ENCODE measurements around the gene DCDC2.
A peak's percentile ranks its signal among the peaks of the same experiment; 100 is the strongest.

The DCDC2 gene

GRCh38 chr6:24229696-24230405, 128.0 kb downstream of the DCDC2 start:
- no peak overlapping the region for H2AFZ ChIP-seq (ENCODE audit: low read length)
- H4K8ac ChIP-seq (ENCODE audit: low read depth, low read length) = no peak overlapping the region
- no peaks in the 10 kb centered on the region for H3K79me1 ChIP-seq (ENCODE audit: low read depth, low read length)
- no peak overlapping the region for H3K4ac ChIP-seq (ENCODE audit: low read length)
- no peaks in the 10 kb centered on the region for H3K9me3 ChIP-seq (replicated peaks in 1 of 2; ENCODE audit: control insufficient read depth in 2 of 2, insufficient read depth in 1 of 2, low read depth in 1 of 2, low read length in 2 of 2)
- H3K4me2 ChIP-seq (ENCODE audit: insufficient read depth, low read length, poor library complexity, severe bottlenecking) = no peak overlapping the region
- DNase-seq (ENCODE audit: low spot score) = no peak
- no CpG with 5 or more reads among the region's 3 CpGs for WGBS, 2 donors (ENCODE audit: extremely low coverage in 2 of 2, insufficient read length in 2 of 2, insufficient replicate concordance in 1 of 2)
- no peak overlapping the region for H2BK15ac ChIP-seq (ENCODE audit: low read length)
- no peak overlapping the region for H2BK120ac ChIP-seq (ENCODE audit: low read depth, low read length)
- H3K36me3 ChIP-seq (replicated peaks in 1 of 2; ENCODE audit: control insufficient read depth in 2 of 2, insufficient read depth in 2 of 2, low read length in 2 of 2) = no peaks in the 10 kb centered on the region
- no peak overlapping the region for H3K27ac ChIP-seq (replicated peaks; ENCODE audit: low read length)
- no peak overlapping the region for H3K23ac ChIP-seq (ENCODE audit: low read depth, low read length, poor library complexity)
- H3K14ac ChIP-seq (ENCODE audit: low read length) = no peak overlapping the region
- no peak overlapping the region for H4K91ac ChIP-seq (ENCODE audit: low read depth, low read length, poor library complexity)
- H3K4me1 ChIP-seq (ENCODE audit: control insufficient read depth in 2 of 2, insufficient read depth in 1 of 2, low read depth in 1 of 2, low read length in 2 of 2) = peaks cover 2 to 8% of the 10 kb centered on the region in 2 donors
- H2BK5ac ChIP-seq (ENCODE audit: low read length) = no peak overlapping the region
- H3K27me3 ChIP-seq (ENCODE audit: control insufficient read depth in 3 of 3, insufficient read depth in 3 of 3, low read depth in 1 of 3, low read length in 3 of 3) = no peaks in the 10 kb centered on the region
- H2BK12ac ChIP-seq (ENCODE audit: low read length) = no peak overlapping the region
- no peak overlapping the region for H3K4me3 ChIP-seq (ENCODE audit: low read length in 2 of 2)
- H3K18ac ChIP-seq (ENCODE audit: low read length) = no peak overlapping the region
- H3K9ac ChIP-seq (ENCODE audit: low read depth, low read length, poor library complexity) = no peak overlapping the region
- no peak overlapping the region for H2AK5ac ChIP-seq (ENCODE audit: low read depth, low read length)

- H3K9me3 ChIP-seq (replicated peaks in 1 of 2; ENCODE audit: control insufficient read depth in 2 of 2, insufficient read depth in 1 of 2, low read depth in 1 of 2, low read length in 2 of 2) = no peaks in the 10 kb centered on the region
- no peak overlapping the region for H2BK12ac ChIP-seq (ENCODE audit: low read length)
- no peaks in the 10 kb centered on the region for H3K79me1 ChIP-seq (ENCODE audit: low read depth, low read length)
- H3K27ac ChIP-seq (replicated peaks; ENCODE audit: low read length) = no peak overlapping the region
- H2AFZ ChIP-seq (ENCODE audit: low read length) = peak overlapping the region; percentile 64
- no peak overlapping the region for H3K23ac ChIP-seq (ENCODE audit: low read depth, low read length, poor library complexity)
- H3K4me2 ChIP-seq (ENCODE audit: insufficient read depth, low read length, poor library complexity, severe bottlenecking) = no peak overlapping the region
- no peak overlapping the region for H3K4me3 ChIP-seq (ENCODE audit: low read length in 2 of 2)
- H2BK120ac ChIP-seq (ENCODE audit: low read depth, low read length) = no peak overlapping the region
- no peak overlapping the region for H2BK15ac ChIP-seq (ENCODE audit: low read length)
- no peak overlapping the region for H3K18ac ChIP-seq (ENCODE audit: low read length)
- no peak overlapping the region for H2AK5ac ChIP-seq (ENCODE audit: low read depth, low read length)
- H3K9ac ChIP-seq (ENCODE audit: low read depth, low read length, poor library complexity) = no peak overlapping the region
- H2BK5ac ChIP-seq (ENCODE audit: low read length) = no peak overlapping the region
- no CpG with 5 or more reads among the region's 3 CpGs for WGBS, 2 donors (ENCODE audit: extremely low coverage in 2 of 2, insufficient read length in 2 of 2, insufficient replicate concordance in 1 of 2)
- no peak overlapping the region for H3K4ac ChIP-seq (ENCODE audit: low read length)
- no peaks in the 10 kb centered on the region for H3K36me3 ChIP-seq (replicated peaks in 1 of 2; ENCODE audit: control insufficient read depth in 2 of 2, insufficient read depth in 2 of 2, low read length in 2 of 2)
- peaks cover 2 to 6% of the 10 kb centered on the region in 2 donors for H3K4me1 ChIP-seq (ENCODE audit: control insufficient read depth in 2 of 2, insufficient read depth in 1 of 2, low read depth in 1 of 2, low read length in 2 of 2)
- no peak overlapping the region for H4K91ac ChIP-seq (ENCODE audit: low read depth, low read length, poor library complexity)
- no peak overlapping the region for H3K14ac ChIP-seq (ENCODE audit: low read length)
- no peak overlapping the region for H4K8ac ChIP-seq (ENCODE audit: low read depth, low read length)
- no peak for DNase-seq (ENCODE audit: low spot score)
- no peaks in the 10 kb centered on the region for H3K27me3 ChIP-seq (ENCODE audit: control insufficient read depth in 3 of 3, insufficient read depth in 3 of 3, low read depth in 1 of 3, low read length in 3 of 3)
Observed at GRCh38 chr6:24228681-24229255, 129.1 kb downstream of the DCDC2 start.

- Histone ChIP-seq H2BK12ac (ENCODE audit: low read length) (no peak overlapping the region), H3K14ac (ENCODE audit: low read length) (no peak overlapping the region), H2AFZ (ENCODE audit: low read length) (peak overlapping the region; percentile 64), H2BK120ac (ENCODE audit: low read depth, low read length) (no peak overlapping the region), H3K4me2 (ENCODE audit: insufficient read depth, low read length, poor library complexity, severe bottlenecking) (no peak overlapping the region), H3K4me3 (ENCODE audit: low read length in 2 of 2) (no peak overlapping the region), H3K23ac (ENCODE audit: low read depth, low read length, poor library complexity) (no peak overlapping the region), H3K9ac (ENCODE audit: low read depth, low read length, poor library complexity) (no peak overlapping the region), H2AK5ac (ENCODE audit: low read depth, low read length) (no peak overlapping the region), H3K4me1 (ENCODE audit: control insufficient read depth in 2 of 2, insufficient read depth in 1 of 2, low read depth in 1 of 2, low read length in 2 of 2) (peaks cover 2 to 6% of the 10 kb centered on the region in 2 donors), H3K9me3 (replicated peaks in 1 of 2; ENCODE audit: control insufficient read depth in 2 of 2, insufficient read depth in 1 of 2, low read depth in 1 of 2, low read length in 2 of 2) (no peaks in the 10 kb centered on the region), H3K27me3 (ENCODE audit: control insufficient read depth in 3 of 3, insufficient read depth in 3 of 3, low read depth in 1 of 3, low read length in 3 of 3) (no peaks in the 10 kb centered on the region), H3K18ac (ENCODE audit: low read length) (no peak overlapping the region), H4K91ac (ENCODE audit: low read depth, low read length, poor library complexity) (no peak overlapping the region), H3K36me3 (replicated peaks in 1 of 2; ENCODE audit: control insufficient read depth in 2 of 2, insufficient read depth in 2 of 2, low read length in 2 of 2) (no peaks in the 10 kb centered on the region), H3K79me1 (ENCODE audit: low read depth, low read length) (no peaks in the 10 kb centered on the region), H3K27ac (replicated peaks; ENCODE audit: low read length) (no peak overlapping the region), H2BK5ac (ENCODE audit: low read length) (no peak overlapping the region), H3K4ac (ENCODE audit: low read length) (no peak overlapping the region), H4K8ac (ENCODE audit: low read depth, low read length) (no peak overlapping the region), H2BK15ac (ENCODE audit: low read length) (no peak overlapping the region)
- DNase-seq (ENCODE audit: low spot score) = no peak
- WGBS, 2 donors (ENCODE audit: extremely low coverage in 2 of 2, insufficient read length in 2 of 2, insufficient replicate concordance in 1 of 2) = no CpG with 5 or more reads among the region's 2 CpGs
Observed at GRCh38 chr6:24228123-24228522, 129.7 kb downstream of the DCDC2 start.

GRCh38 chr6:24227556-24227955, 130.3 kb downstream of the DCDC2 start:
- Histone ChIP-seq H3K14ac (ENCODE audit: low read length) (no peak overlapping the region), H4K91ac (ENCODE audit: low read depth, low read length, poor library complexity) (no peak overlapping the region), H4K8ac (ENCODE audit: low read depth, low read length) (no peak overlapping the region), H3K9me3 (replicated peaks in 1 of 2; ENCODE audit: control insufficient read depth in 2 of 2, insufficient read depth in 1 of 2, low read depth in 1 of 2, low read length in 2 of 2) (no peaks in the 10 kb centered on the region), H3K4me2 (ENCODE audit: insufficient read depth, low read length, poor library complexity, severe bottlenecking) (no peak overlapping the region), H3K23ac (ENCODE audit: low read depth, low read length, poor library complexity) (no peak overlapping the region), H3K27ac (replicated peaks; ENCODE audit: low read length) (no peak overlapping the region), H2BK120ac (ENCODE audit: low read depth, low read length) (no peak overlapping the region), H3K79me1 (ENCODE audit: low read depth, low read length) (no peaks in the 10 kb centered on the region), H2AK5ac (ENCODE audit: low read depth, low read length) (no peak overlapping the region), H3K18ac (ENCODE audit: low read length) (no peak overlapping the region), H3K4me3 (ENCODE audit: low read length in 2 of 2) (no peak overlapping the region), H2BK12ac (ENCODE audit: low read length) (no peak overlapping the region), H3K4ac (ENCODE audit: low read length) (no peak overlapping the region), H2AFZ (ENCODE audit: low read length) (no peak overlapping the region), H3K27me3 (ENCODE audit: control insufficient read depth in 3 of 3, insufficient read depth in 3 of 3, low read depth in 1 of 3, low read length in 3 of 3) (no peaks in the 10 kb centered on the region), H3K4me1 (ENCODE audit: control insufficient read depth in 2 of 2, insufficient read depth in 1 of 2, low read depth in 1 of 2, low read length in 2 of 2) (peaks cover 2 to 6% of the 10 kb centered on the region in 2 donors), H3K36me3 (replicated peaks in 1 of 2; ENCODE audit: control insufficient read depth in 2 of 2, insufficient read depth in 2 of 2, low read length in 2 of 2) (no peaks in the 10 kb centered on the region), H3K9ac (ENCODE audit: low read depth, low read length, poor library complexity) (no peak overlapping the region), H2BK15ac (ENCODE audit: low read length) (no peak overlapping the region), H2BK5ac (ENCODE audit: low read length) (no peak overlapping the region)
- no peak for DNase-seq (ENCODE audit: low spot score)
- WGBS, 2 donors (ENCODE audit: extremely low coverage in 2 of 2, insufficient read length in 2 of 2, insufficient replicate concordance in 1 of 2) = no CpG with 5 or more reads among the region's 4 CpGs
